IPS DF 6.9 (cell line): ENCODE results near the gene IGSF3.
"Not testable (repeated sequence)": the region's sequence is repeated elsewhere in the genome, so short reads cannot be mapped to it uniquely, and the experiment has no call there.

Experiments used
- DNase-seq: peaks from one replicate; pipeline ENCODE4 v3.0.0-alpha.2; 2013; ENCODE audit warnings: low read depth, low spot score
- H3K27ac ChIP-seq: one replicate; pipeline ENCODE4 v1.5.1; 2013; ENCODE audit warnings: low read length, control low read depth
- H3K27me3 ChIP-seq: 2 replicates; pipeline ENCODE4 v1.6.1; 2013; ENCODE audit warnings: mild to moderate bottlenecking, low read length; ENCODE audit not compliant: control insufficient read depth, insufficient read depth
- H3K36me3 ChIP-seq: 2 replicates; pipeline ENCODE4 v1.6.1; 2013; ENCODE audit warnings: low read length; ENCODE audit not compliant: control insufficient read depth, insufficient read depth
- H3K4me1 ChIP-seq: 2 replicates; pipeline ENCODE4 v1.6.1; 2013; ENCODE audit warnings: low read length; ENCODE audit not compliant: control insufficient read depth, insufficient read depth
- H3K4me3 ChIP-seq: 2 replicates; pipeline ENCODE4 v1.5.1; 2013; ENCODE audit warnings: mild to moderate bottlenecking, low read length
- H3K9me3 ChIP-seq: 2 replicates; pipeline ENCODE4 v1.6.1; 2013; ENCODE audit warnings: low read length, inconsistent platforms; ENCODE audit not compliant: control insufficient read depth, insufficient read depth
- WGBS: extraction: QIAGEN DNeasy Blood & Tissue Kit; methylation state at CpG from one replicate; pipeline ENCODE4 v1.1.7; 2013; ENCODE audit warnings: mixed read lengths, missing lambda C conversion rate; ENCODE audit not compliant: insufficient read length, insufficient coverage; 5-methylcytosine and 5-hydroxymethylcytosine counted together

Gene IGSF3

DNA sequence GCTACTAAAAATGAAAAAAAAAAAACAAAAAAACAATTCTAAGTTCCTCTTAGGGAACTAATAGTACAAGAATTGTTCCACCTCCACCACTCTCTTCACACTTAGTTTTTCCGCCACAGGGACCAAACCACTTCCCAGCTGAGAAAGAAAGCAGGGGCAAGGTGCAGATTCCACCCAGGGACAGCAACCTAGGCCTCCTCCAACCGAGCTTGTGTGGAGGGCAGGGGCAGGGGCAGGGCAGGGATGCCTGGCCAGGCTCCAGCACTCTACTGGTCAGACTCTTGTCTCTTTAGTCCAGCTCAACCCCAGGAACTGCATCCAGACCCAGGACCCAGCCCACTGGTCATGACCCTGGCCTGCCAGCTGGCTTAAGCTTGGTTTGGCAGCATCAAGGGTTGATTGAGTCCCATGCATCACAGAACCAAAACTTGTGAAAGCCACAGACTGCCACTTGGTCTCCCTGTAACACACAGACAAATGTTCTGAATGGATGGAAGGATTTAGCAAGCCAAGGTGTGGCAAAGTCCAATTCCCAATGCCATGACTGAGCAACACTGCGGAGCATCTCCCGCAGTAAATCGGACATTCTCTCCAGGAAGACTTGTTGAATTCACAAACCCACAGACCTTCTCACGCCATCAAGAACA, 77.1 kb downstream of the IGSF3 start:
- not testable (repeated sequence) for H3K27me3 ChIP-seq, H3K27ac ChIP-seq, H3K36me3 ChIP-seq, H3K4me3 ChIP-seq, H3K4me1 ChIP-seq, DNase-seq, H3K9me3 ChIP-seq
- whole genome bisulfite sequencing = no CpG with 5 or more reads among the region's 6 CpGs

DNA sequence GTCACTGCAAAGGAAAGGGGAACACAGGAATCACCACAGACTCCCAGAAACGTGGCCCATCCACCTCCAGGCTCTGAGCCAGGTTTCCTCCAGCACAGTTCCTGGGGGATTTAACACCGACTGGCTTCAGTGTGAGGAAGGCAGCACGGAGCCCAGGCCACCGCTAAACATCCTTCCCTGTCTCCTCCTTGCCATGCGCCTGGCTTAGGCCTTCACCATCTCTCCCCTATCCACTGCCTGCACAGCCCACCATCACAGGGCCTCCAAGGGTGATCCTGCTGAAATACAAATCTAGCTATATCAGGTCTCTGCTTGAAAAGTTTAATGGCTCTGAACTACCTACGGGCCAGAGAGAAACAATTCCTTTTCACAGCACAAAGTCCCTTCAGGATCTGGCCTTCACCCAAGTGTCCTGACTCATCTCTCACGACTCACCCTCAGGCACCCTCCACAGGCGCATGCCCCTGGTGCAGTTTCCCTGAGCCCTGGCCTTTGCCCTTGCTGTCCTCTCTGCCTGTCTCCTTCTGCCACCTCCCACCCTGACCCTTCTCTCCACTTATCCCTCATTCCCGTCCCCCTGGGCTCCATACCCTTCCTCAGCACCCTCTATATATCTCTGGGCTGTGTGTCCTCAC, 78.3 kb downstream of the IGSF3 start:
- not testable (repeated sequence) for H3K4me3 ChIP-seq, DNase-seq, H3K4me1 ChIP-seq, H3K27me3 ChIP-seq, H3K27ac ChIP-seq, H3K36me3 ChIP-seq, H3K9me3 ChIP-seq
- no CpG with 5 or more reads among the region's 9 CpGs for WGBS

DNA sequence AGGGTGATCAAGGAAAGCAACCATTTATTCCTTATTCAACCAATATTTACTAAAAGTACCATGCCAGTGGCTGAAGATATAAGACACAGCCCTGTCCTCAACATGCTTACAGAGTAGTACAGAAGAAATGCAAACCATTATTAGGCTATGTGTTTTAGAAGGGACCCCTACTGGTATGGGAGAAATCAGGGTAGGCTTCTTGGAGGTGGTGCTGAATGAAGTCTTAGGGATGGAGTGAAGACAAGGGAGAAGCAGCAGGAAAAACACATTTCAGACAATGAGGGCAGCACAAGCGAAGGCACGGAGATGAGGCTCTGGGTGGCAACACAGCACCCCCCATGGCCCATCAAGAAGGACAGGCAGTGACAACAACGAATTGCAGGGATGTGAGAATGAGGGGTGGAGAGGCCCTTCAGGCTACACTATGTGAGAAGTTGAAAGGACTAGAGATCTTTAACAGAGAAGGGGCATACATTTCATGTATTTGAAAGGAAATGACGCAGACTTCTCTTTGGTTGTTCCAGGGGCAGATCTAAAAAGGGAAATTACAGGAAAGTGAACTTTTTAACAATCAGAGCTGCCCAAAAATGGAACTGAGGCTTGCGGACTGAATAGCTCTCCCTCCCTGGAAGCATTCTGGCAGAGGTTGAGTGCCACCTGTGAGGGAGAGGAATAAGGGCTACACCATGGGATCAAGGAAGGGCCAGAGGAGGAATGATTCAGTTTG, 79.9 kb downstream of the IGSF3 start:
- H3K9me3 ChIP-seq = no peaks in the 10 kb centered on the region
- no peaks in the 10 kb centered on the region for H3K36me3 ChIP-seq
- no peak for DNase-seq
- no peak overlapping the region for H3K4me3 ChIP-seq
- no peaks in the 10 kb centered on the region for H3K27me3 ChIP-seq
- H3K4me1 ChIP-seq = no peaks in the 10 kb centered on the region
- no CpG with 5 or more reads among the region's 5 CpGs for WGBS
- H3K27ac ChIP-seq = no peak overlapping the region

DNA sequence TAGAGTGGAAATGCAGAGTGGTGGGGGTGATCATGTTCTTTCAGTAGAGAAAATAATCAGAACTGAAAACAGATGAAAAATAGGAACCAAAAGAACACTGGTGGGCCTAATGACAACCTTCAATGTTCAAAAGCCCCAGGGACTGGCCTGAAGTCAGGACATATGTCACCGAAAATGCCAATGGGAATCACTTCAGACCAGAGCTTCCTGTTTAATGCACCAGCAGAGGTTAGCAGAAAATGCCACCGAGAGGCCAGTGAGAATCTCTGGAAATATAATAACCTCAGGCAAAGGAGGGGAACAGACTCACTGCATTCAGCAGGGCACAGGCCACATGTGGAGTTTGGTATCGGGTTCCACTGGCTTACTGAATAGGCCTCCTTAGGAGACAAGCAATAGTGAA, 80.8 kb downstream of the IGSF3 start:
- H3K27ac ChIP-seq = no peak overlapping the region
- H3K9me3 ChIP-seq = no peaks in the 10 kb centered on the region
- H3K36me3 ChIP-seq = no peaks in the 10 kb centered on the region
- no peaks in the 10 kb centered on the region for H3K27me3 ChIP-seq
- H3K4me1 ChIP-seq = no peaks in the 10 kb centered on the region
- DNase-seq = no peak
- WGBS = no CpG with 5 or more reads among the region's 3 CpGs
- H3K4me3 ChIP-seq = no peak overlapping the region

DNA sequence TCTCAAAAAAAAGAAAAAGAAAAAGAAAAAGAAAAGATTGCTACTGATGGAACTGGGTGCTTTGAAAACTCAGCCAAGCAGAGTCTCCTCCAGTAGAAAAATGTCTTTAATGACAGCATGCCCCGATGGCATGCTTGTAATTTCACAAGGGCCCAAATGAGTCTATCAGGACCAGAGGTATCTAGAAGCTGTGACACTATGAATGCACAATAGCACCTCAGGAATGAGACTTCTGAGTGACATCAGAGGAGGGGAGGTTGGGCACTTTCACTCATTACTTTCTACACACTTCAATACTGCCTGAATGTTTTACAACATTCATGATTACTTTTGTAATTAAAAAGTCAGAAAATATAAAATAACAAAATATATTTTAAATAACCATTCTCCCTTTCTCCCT, 81.6 kb downstream of the IGSF3 start:
- no peaks in the 10 kb centered on the region for H3K36me3 ChIP-seq
- no peak overlapping the region for H3K4me3 ChIP-seq
- H3K27ac ChIP-seq = no peak overlapping the region
- no CpG with 5 or more reads among the region's 1 CpG for WGBS
- no peaks in the 10 kb centered on the region for H3K27me3 ChIP-seq
- H3K9me3 ChIP-seq = no peaks in the 10 kb centered on the region
- no peak for DNase-seq
- H3K4me1 ChIP-seq = no peaks in the 10 kb centered on the region

DNA sequence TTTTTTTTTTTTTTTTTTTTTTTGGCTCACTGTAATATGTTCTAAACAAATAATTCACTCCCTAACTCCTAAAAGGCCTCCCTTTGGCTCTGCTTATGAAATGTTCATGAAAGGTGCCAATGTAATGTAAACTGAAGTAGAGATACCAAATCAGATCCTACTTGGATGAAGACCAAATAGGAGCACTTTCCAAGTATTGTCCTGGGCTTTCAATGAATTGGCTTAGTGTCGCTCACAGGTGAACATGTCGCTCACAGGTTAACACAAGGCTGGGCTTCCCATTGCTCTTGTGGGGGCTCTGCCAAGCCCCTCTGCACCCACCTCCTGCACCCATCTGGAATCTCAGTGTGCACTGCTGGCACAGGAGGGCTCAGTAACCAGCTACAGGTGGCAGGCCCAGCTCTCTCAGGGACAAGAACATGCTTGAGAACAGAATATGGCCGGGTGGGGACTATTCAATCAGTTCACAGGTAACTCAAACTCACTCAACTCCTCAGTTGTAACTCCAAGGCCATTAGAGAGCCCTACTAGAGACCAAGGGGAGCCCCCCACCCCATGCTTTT, 86.1 kb downstream of the IGSF3 start:
- H3K36me3 ChIP-seq = 0 out of 2 replicates have a peak, but pooled peaks cover 3% of the 10 kb centered on the region
- no CpG with 5 or more reads among the region's 3 CpGs for WGBS
- no peak overlapping the region for H3K27ac ChIP-seq
- no peaks in the 10 kb centered on the region for H3K4me1 ChIP-seq
- H3K4me3 ChIP-seq = no peak overlapping the region
- no peaks in the 10 kb centered on the region for H3K27me3 ChIP-seq
- no peak for DNase-seq
- no peaks in the 10 kb centered on the region for H3K9me3 ChIP-seq

DNA sequence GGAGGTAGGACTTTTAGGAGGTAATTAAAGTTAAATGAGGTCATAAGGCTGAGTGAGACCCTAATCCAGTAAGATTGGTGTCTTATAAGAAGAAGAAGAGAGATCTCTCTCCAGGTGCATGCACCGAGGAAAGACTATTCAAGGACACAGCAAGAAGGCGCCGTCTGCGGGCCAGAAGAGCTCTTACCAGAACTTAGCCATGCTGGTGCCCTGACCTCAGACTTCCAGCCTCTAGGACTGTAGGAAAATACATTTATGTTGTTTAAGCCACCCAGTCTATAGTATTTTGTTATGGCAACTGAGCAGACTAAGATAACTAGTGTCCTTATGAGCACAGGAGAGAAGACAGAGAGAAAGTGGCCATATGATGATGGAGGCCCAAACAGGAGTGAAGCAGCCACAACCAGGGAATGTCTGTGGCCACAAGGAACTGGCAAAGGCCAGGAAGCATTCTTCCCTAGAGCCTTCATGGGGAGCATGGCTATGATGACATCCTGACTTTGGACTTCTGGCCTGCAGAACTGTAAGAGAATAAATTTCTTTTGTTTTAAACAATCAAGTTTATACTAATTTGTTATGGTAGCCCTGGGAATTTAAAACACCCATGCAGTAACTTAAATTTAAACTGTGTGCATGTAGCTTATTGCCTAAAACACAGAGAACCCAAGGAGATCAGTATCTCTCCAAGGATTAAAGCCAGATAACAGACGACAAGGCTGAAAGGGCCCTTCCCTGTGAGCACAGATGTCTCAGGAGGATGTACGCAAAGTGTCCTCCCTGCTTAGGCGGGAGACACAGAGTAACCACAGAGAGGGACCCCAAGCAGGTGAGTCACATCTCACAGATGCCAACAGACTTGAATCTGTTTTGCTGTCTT, 86.8 kb downstream of the IGSF3 start:
- H3K27ac ChIP-seq = no peak overlapping the region
- H3K4me1 ChIP-seq = no peaks in the 10 kb centered on the region
- H3K27me3 ChIP-seq = no peaks in the 10 kb centered on the region
- 0 out of 2 replicates have a peak, but pooled peaks cover 3% of the 10 kb centered on the region for H3K36me3 ChIP-seq
- WGBS = no CpG with 5 or more reads among the region's 7 CpGs
- no peak for DNase-seq
- no peaks in the 10 kb centered on the region for H3K9me3 ChIP-seq
- H3K4me3 ChIP-seq = no peak overlapping the region

DNA sequence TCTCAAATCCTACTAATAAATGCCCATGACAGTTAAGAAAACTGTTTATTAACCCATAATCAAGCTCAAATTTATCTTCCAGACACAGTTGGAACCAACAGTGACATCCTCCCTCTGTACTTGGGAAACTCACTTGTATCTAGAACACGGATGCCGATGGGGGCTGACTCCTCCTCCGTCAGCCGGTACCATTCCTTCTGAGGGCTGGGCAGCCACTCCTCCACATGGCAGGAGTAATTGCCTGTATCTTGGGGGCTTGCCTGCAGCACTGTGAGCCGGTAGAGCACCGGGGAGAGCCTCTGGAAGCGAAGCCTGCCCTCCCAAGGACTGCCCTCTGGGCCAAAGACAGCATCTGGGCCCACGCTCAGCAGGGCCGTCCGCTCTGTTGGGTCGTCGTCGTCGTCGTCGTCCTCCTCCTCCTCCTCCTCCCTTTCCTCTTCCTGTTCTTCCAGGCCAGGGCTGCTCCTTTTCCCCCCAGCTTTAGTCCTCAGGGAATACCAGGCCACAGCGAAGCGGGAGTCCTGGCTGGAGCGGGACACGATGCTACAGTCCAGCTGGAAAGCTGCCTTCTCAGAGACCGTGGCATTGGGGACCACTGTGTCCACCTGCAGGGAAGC, 88.2 kb downstream of the IGSF3 start:
- Histone ChIP-seq H3K27ac (no peak overlapping the region), H3K9me3 (no peaks in the 10 kb centered on the region), H3K4me3 (no peak overlapping the region), H3K27me3 (no peaks in the 10 kb centered on the region), H3K36me3 (0 out of 2 replicates have a peak, but pooled peaks cover 3% of the 10 kb centered on the region), H3K4me1 (no peaks in the 10 kb centered on the region)
- no peak for DNase-seq
- no CpG with 5 or more reads among the region's 21 CpGs for WGBS

DNA sequence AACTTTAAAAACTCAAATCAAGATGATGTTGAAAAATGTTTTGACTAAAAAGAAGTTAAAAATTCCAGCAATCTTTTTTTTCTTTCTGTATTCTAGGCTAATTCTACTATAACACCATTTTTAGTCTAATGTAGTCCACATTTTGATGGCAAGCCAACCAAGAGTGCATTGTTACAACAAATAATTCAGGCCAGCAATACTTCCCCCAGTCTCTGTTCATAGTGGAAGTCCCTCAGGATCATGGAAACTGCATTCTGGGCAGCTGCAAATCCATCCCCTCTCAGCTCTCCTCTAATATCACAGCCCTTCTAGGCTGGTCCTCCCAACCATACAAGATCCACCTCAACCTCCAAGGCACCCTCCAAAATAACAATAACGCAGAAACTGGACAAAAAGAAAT, 89.0 kb downstream of the IGSF3 start:
- Histone ChIP-seq H3K4me3 (no peak overlapping the region), H3K36me3 (0 out of 2 replicates have a peak, but pooled peaks cover 3% of the 10 kb centered on the region), H3K9me3 (no peaks in the 10 kb centered on the region), H3K4me1 (no peaks in the 10 kb centered on the region), H3K27me3 (no peaks in the 10 kb centered on the region), H3K27ac (no peak overlapping the region)
- DNase-seq = no peak
- no CpG with 5 or more reads among the region's 1 CpG for WGBS
